Measurements from ENCODE around the gene SSPN. TPM values are rescaled to one million over a fixed set of nuclear protein-coding genes. Genes with fewer than 3 reads are reported as not detected.

Gene SSPN
- total RNA-seq, 1 experiment from 2014 or later, result 11.9 TPM

- no peaks in the 10 kb centered on the region for H3K27me3 ChIP-seq (ENCODE audit: low read length)
- DNase-seq (no peak), ATAC-seq (no peak)
- TF ChIP-seq, protein P1, sequence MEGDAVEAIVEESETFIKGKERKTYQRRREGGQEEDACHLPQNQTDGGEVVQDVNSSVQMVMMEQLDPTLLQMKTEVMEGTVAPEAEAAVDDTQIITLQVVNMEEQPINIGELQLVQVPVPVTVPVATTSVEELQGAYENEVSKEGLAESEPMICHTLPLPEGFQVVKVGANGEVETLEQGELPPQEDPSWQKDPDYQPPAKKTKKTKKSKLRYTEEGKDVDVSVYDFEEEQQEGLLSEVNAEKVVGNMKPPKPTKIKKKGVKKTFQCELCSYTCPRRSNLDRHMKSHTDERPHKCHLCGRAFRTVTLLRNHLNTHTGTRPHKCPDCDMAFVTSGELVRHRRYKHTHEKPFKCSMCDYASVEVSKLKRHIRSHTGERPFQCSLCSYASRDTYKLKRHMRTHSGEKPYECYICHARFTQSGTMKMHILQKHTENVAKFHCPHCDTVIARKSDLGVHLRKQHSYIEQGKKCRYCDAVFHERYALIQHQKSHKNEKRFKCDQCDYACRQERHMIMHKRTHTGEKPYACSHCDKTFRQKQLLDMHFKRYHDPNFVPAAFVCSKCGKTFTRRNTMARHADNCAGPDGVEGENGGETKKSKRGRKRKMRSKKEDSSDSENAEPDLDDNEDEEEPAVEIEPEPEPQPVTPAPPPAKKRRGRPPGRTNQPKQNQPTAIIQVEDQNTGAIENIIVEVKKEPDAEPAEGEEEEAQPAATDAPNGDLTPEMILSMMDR (conservative IDR thresholded peaks at IDR 0.05; ENCODE audit: low read depth, low read length), result no peak
- TF ChIP-seq EZH2 (IDR thresholded peaks at IDR 0.05; ENCODE audit: low read length, unreplicated experiment), result no peak
- TF ChIP-seq EZH2phosphoT487 (IDR thresholded peaks at IDR 0.05; ENCODE audit: borderline replicate concordance, low read length), result no peak
- no peak overlapping the region for H3K4me3 ChIP-seq (ENCODE audit: low read length)
- ChIA-PET CTCF (no interaction called here), POLR2A (ENCODE audit: unreplicated experiment) (no interaction called here)
- no peaks in the 10 kb centered on the region for H3K79me2 ChIP-seq (ENCODE audit: low read length)
- H3F3A ChIP-seq (ENCODE audit: low read length, unreplicated experiment), result no peaks in the 10 kb centered on the region
- H3K9me2 ChIP-seq (replicated peaks; ENCODE audit: low read length), result no peaks in the 10 kb centered on the region
- no peaks in the 10 kb centered on the region for H4K20me1 ChIP-seq (ENCODE audit: low read length)
- intact Hi-C loops (cut with micrococcal nuclease), result no loop called here
- no peak overlapping the region for H3K9ac ChIP-seq (ENCODE audit: low read length)
- no peak overlapping the region for H3K4me2 ChIP-seq (ENCODE audit: low read length)
- peaks cover 6% of the 10 kb centered on the region for H3K4me1 ChIP-seq (ENCODE audit: insufficient read depth, low read length)
- no peaks in the 10 kb centered on the region for H3K9me3 ChIP-seq (ENCODE audit: low read length)
- H2AFZ ChIP-seq (ENCODE audit: low read length), result no peak overlapping the region
- no TSS peak for BruUV-seq (replicated peaks)
- H3K36me3 ChIP-seq (ENCODE audit: low read depth, low read length), result no peaks in the 10 kb centered on the region
- H3K27ac ChIP-seq (ENCODE audit: low read length), result no peak overlapping the region
Observed at GRCh38 chr12:26287671-26288381, 92.5 kb downstream of the SSPN start.

DNA sequence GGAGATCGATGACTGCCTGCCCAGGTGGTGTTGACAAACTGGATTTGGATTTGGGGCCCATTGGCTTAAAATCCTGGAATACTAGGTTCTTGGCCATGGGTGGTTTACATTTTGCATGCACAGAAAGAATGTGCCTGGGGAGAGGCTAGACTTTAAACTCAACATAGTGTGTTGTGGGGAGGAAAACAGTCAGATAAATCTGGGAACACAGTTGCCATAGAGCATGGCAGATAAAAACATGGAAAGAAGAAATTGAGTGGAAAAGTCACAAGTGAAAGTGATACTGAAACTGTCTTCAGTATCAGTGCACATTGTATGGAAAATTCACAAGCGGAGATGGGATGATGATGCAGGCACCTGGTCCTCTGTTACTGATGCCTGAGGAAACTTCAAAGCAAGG lies 95.2 kb downstream of the SSPN start:
- ChIA-PET POLR2A (ENCODE audit: unreplicated experiment) (no interaction called here), CTCF (no interaction called here)
- Histone ChIP-seq H3K4me3 (ENCODE audit: low read length) (no peak overlapping the region), H3K36me3 (ENCODE audit: low read depth, low read length) (no peaks in the 10 kb centered on the region), H3F3A (ENCODE audit: low read length, unreplicated experiment) (no peaks in the 10 kb centered on the region), H3K27ac (ENCODE audit: low read length) (no peak overlapping the region), H3K4me1 (ENCODE audit: insufficient read depth, low read length) (peaks cover 20% of the 10 kb centered on the region), H2AFZ (ENCODE audit: low read length) (no peak overlapping the region), H3K79me2 (ENCODE audit: low read length) (no peaks in the 10 kb centered on the region), H3K4me2 (ENCODE audit: low read length) (no peak overlapping the region), H3K27me3 (ENCODE audit: low read length) (no peaks in the 10 kb centered on the region), H3K9ac (ENCODE audit: low read length) (no peak overlapping the region), H4K20me1 (ENCODE audit: low read length) (no peaks in the 10 kb centered on the region), H3K9me3 (ENCODE audit: low read length) (no peaks in the 10 kb centered on the region), H3K9me2 (replicated peaks; ENCODE audit: low read length) (no peaks in the 10 kb centered on the region)
- TF ChIP-seq, protein P1 (conservative IDR thresholded peaks at IDR 0.05; ENCODE audit: low read depth, low read length), result no peak
- TF ChIP-seq EZH2 (IDR thresholded peaks at IDR 0.05; ENCODE audit: low read length, unreplicated experiment), result no peak
- TF ChIP-seq EZH2phosphoT487 (IDR thresholded peaks at IDR 0.05; ENCODE audit: borderline replicate concordance, low read length), result no peak
- no TSS peak for BruUV-seq (replicated peaks)
- intact Hi-C loops (cut with micrococcal nuclease), result no loop called here
- ATAC-seq, result no peak
- no peak for DNase-seq

DNA sequence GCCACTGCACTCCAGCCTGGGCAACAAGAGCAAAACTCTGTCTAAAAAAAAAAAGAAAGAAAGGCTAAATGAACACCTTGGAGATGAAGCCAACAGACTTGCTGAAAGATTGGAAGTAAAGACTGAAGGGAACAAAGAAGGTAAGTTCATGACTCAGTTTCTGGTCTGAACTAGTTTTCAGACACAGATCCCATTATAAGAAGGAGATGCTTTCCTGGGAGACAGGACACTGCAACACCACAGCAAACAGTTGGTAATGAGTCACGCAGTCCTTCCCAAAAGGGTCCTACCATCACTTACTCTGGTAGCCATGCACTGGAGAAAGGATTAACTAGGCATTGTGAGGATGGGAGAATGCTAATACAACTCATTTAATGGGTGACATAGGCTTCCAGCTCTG lies 97.2 kb downstream of the SSPN start:
- H3K4me3 ChIP-seq (ENCODE audit: low read length), result no peak overlapping the region
- H3K27ac ChIP-seq (ENCODE audit: low read length), result peak overlapping the region; percentile 38; the same call in 1 of the 2 replicates
- H3K4me2 ChIP-seq (ENCODE audit: low read length), result no peak overlapping the region
- no peaks in the 10 kb centered on the region for H3K9me3 ChIP-seq (ENCODE audit: low read length)
- no peaks in the 10 kb centered on the region for H3K36me3 ChIP-seq (ENCODE audit: low read depth, low read length)
- DNase-seq, result peak; percentile 22
- no peak overlapping the region for H2AFZ ChIP-seq (ENCODE audit: low read length)
- peaks cover 20% of the 10 kb centered on the region for H3K4me1 ChIP-seq (ENCODE audit: insufficient read depth, low read length)
- ChIA-PET POLR2A (ENCODE audit: unreplicated experiment) (no interaction called here), CTCF (no interaction called here)
- no peaks in the 10 kb centered on the region for H3F3A ChIP-seq (ENCODE audit: low read length, unreplicated experiment)
- TF ChIP-seq EZH2phosphoT487 (IDR thresholded peaks at IDR 0.05; ENCODE audit: borderline replicate concordance, low read length), result no peak
- TF ChIP-seq, protein P1 (conservative IDR thresholded peaks at IDR 0.05; ENCODE audit: low read depth, low read length), result no peak
- no peak for TF ChIP-seq EZH2 (IDR thresholded peaks at IDR 0.05; ENCODE audit: low read length, unreplicated experiment)
- no peaks in the 10 kb centered on the region for H3K79me2 ChIP-seq (ENCODE audit: low read length)
- intact Hi-C loops (cut with micrococcal nuclease), result no loop called here
- H3K9me2 ChIP-seq (replicated peaks; ENCODE audit: low read length), result no peaks in the 10 kb centered on the region
- no TSS peak for BruUV-seq (replicated peaks)
- H3K9ac ChIP-seq (ENCODE audit: low read length), result no peak overlapping the region
- ATAC-seq, result no peak
- no peaks in the 10 kb centered on the region for H3K27me3 ChIP-seq (ENCODE audit: low read length)
- H4K20me1 ChIP-seq (ENCODE audit: low read length), result no peaks in the 10 kb centered on the region
